Lower lobe of right lung (tissue), 2 donors: Measurements from ENCODE around the gene WDR46. TPM values are rescaled to one million over a fixed set of nuclear protein-coding genes. Genes with fewer than 3 reads are reported as not detected.
A peak's percentile ranks its signal among the peaks of the same experiment; 100 is the strongest.

Experiments
- ATAC-seq, 2 donors: fragments of 200-7000 bp; cut with Tn5 transposase; one replicate each; pipeline ENCODE4 v1.9.1; 2020 to 2022; ENCODE audit warnings: mild to moderate bottlenecking in 2 of 2, moderate library complexity in 2 of 2
- DNase-seq: peaks from one replicate; pipeline ENCODE4 v3.0.0-alpha.2; 2020
- H3K27ac ChIP-seq: fragments of 200-600 bp; one replicate; pipeline ENCODE4 v1.8.0; 2022
- H3K27me3 ChIP-seq: fragments of 200-600 bp; one replicate; pipeline ENCODE4 v1.8.0; 2022; ENCODE audit warnings: low read depth
- H3K36me3 ChIP-seq: fragments of 200-600 bp; one replicate; pipeline ENCODE4 v1.8.0; 2022; ENCODE audit warnings: mild to moderate bottlenecking
- H3K4me1 ChIP-seq: fragments of 200-600 bp; one replicate; pipeline ENCODE4 v1.8.0; 2022
- H3K4me3 ChIP-seq: fragments of 200-600 bp; one replicate; pipeline ENCODE4 v1.8.0; 2022; ENCODE audit warnings: mild to moderate bottlenecking
- H3K9me3 ChIP-seq: fragments of 200-600 bp; one replicate; pipeline ENCODE4 v1.8.0; 2022
- intact Hi-C: fragments of 100-400 bp; cut with DNase I; formaldehyde crosslinking; loops from one replicate; pipeline ENCODE4 v1.11.0; 2022
- total RNA-seq: library from RNA; stranded (reverse); fragmentation: NEBNext Ultra II Directional; extraction: Animal tissue kit (Norgen Biotek cat#: 25700); gene quantifications from one replicate; pipeline ENCODE4 v1.2.1, GENCODE V29; 2021
- TF ChIP-seq, protein P1 (sequence below): fragments of 200-600 bp; IDR thresholded peaks from one replicate; pipeline ENCODE4 v1.8.0; 2022; ENCODE audit warnings: antibody characterized with exemption, mild to moderate bottlenecking
- donor health status: DM: no; HTN: yes; CAD: no; lungs with severe emphysema.

WDR46 gene
- total RNA-seq, 1 donor from 2014 or later = 34.4 TPM

DNA sequence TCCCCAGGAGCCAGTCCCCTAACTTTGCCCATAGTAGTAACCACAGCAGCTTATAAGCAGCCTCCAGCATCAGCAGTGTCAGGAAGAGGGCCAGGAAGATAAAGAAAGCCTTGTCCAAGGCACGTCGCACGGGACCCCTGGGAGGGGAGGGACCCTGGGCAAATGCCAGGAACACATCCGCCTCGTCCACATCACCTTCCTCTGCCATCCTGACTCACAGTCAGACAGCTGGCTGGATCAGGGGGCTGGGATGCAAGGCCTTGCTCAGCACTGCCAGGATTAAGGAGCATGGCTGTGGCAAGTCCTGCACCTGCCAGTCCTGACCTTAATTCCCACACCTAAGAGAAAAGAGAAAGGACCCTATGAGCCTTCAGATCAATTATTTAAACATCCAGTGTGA is 40.0 kb upstream of the WDR46 start:
- Histone ChIP-seq H3K9me3 (no peaks in the 10 kb centered on the region), H3K4me3 (no peak overlapping the region), H3K27me3 (no peaks in the 10 kb centered on the region), H3K27ac (no peak overlapping the region), H3K4me1 (peaks cover 3% of the 10 kb centered on the region), H3K36me3 (no peaks in the 10 kb centered on the region)
- no peak for ATAC-seq
- TF ChIP-seq, protein P1, sequence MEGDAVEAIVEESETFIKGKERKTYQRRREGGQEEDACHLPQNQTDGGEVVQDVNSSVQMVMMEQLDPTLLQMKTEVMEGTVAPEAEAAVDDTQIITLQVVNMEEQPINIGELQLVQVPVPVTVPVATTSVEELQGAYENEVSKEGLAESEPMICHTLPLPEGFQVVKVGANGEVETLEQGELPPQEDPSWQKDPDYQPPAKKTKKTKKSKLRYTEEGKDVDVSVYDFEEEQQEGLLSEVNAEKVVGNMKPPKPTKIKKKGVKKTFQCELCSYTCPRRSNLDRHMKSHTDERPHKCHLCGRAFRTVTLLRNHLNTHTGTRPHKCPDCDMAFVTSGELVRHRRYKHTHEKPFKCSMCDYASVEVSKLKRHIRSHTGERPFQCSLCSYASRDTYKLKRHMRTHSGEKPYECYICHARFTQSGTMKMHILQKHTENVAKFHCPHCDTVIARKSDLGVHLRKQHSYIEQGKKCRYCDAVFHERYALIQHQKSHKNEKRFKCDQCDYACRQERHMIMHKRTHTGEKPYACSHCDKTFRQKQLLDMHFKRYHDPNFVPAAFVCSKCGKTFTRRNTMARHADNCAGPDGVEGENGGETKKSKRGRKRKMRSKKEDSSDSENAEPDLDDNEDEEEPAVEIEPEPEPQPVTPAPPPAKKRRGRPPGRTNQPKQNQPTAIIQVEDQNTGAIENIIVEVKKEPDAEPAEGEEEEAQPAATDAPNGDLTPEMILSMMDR = no peak
- DNase-seq = no peak
- intact Hi-C loops = no loop called here

DNA sequence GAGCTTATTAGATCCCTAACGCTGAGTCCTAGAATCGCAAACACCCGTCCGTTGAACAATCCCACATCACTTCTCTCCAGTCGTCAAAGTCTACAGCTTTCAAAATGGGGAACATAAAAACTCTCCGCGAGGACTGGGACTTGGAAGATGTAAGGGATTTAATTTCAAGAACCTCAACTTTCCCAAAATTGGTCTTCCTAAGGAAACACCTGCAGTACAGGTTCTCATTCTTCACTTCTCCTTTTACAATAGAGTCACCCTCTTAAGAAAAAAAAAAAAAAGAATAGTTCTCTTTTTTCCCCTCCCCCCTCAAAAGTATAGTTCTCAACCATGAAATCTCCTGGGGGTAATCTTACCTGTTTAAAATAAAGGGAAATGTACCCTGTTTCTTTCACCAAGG is 35.1 kb upstream of the WDR46 start:
- TF ChIP-seq, protein P1 = no peak
- DNase-seq (no peak), ATAC-seq (no peak)
- Histone ChIP-seq H3K27ac (peak overlapping the region; percentile 89), H3K4me1 (peaks cover 41% of the 10 kb centered on the region), H3K4me3 (peak overlapping the region; percentile 71), H3K9me3 (no peaks in the 10 kb centered on the region), H3K36me3 (peaks cover 23% of the 10 kb centered on the region), H3K27me3 (no peaks in the 10 kb centered on the region)
- intact Hi-C loops = no loop called here

DNA sequence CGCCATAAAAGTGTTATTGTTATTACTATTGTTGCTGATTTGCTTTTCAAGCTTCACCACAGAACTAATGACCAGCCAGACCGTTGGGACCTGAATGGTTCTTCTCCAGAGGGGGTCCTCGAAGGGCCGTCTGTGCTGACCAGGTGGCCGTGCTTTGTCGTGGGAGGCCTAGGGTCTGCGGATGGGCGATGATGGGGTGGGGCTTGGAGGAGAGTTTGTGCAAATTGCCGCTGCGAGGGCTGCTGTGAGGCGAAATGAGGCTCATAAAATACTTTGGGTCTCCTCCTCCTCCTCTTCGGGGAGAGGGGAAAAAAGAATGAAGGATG is 34.5 kb upstream of the WDR46 start:
- ATAC-seq = peak in 1 of 2 donors; percentile 8
- H3K27ac ChIP-seq = peak overlapping the region; percentile 89

DNA sequence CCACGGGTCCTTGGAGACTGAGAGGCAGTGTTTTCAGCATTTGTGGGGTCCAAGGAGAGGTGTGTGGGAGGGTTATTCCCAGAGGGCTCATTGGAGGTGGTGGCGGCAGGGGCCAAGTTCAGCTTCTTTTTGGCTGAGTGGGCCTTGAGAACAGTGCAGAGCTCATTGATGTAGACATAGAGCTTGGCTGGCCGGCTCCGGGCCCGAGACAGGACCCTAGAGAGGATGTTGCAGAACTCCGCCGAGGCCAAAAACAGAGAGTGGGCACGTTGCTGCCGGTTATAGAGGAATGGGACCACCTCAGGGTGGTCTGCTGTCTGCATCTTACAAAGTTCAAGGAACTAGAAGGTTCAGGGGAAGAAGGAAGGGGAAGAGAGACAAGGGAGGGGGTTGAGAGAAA is 32.2 kb upstream of the WDR46 start:
- ATAC-seq = no peak
- no peak overlapping the region for H3K27ac ChIP-seq
- peak overlapping the region; percentile 71 for H3K4me3 ChIP-seq
- H3K27me3 ChIP-seq = no peaks in the 10 kb centered on the region
- peaks cover 62% of the 10 kb centered on the region for H3K4me1 ChIP-seq
- intact Hi-C loops = no loop called here
- TF ChIP-seq, protein P1 = no peak
- no peak for DNase-seq
- no peaks in the 10 kb centered on the region for H3K9me3 ChIP-seq
- peaks cover 29% of the 10 kb centered on the region for H3K36me3 ChIP-seq

More for the DNA sequence above, 34.5 kb upstream of the WDR46 start:
- H3K27me3 ChIP-seq = no peaks in the 10 kb centered on the region
- intact Hi-C loops = no loop called here
- no peak for DNase-seq
- TF ChIP-seq, protein P1 = no peak
- peaks cover 28% of the 10 kb centered on the region for H3K36me3 ChIP-seq
- H3K4me3 ChIP-seq = peak overlapping the region; percentile 71
- no peaks in the 10 kb centered on the region for H3K9me3 ChIP-seq
- peaks cover 46% of the 10 kb centered on the region for H3K4me1 ChIP-seq

DNA sequence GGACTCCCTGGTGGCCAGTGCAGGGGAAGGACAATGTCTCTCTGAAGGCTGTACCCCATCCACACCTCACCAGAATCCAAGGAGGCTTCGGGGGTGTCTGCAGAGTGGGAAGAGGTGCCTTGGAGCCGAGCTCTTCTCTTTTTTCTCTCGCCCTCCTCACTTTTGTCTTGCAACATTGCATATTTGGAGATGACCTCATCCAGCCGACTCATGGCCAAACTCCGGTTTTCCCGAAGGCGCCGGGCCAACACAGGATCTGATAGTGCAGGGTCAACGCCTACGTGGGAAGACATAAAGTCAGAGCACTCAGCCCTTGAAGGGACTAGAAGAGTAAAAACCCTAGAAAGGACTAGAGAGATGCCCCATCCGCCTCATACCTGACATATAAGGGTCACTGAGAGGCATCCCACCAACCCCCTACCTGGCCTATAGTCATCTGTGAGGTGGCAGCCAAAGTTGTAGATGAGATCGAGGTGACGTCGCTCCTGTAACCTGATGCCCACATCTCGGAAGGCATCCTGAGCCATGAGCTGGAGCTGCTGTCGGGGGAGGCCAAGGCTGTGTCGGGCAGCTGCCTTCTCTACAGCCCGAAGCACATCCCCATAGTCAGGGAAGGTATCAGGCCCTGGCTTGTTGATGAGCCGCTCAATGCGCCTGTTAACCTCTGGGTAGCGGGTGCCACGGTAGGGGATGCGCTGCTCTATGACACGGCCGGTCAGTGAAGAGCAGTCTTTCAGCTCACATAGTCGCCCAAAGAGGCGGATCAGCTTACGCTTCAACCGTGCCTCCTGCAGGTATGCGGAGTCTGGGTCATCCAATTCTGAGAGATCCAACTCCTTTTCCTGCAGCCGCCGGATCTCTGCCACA is 31.5 kb upstream of the WDR46 start:
- Histone ChIP-seq H3K9me3 (no peaks in the 10 kb centered on the region), H3K4me1 (peaks cover 65% of the 10 kb centered on the region), H3K27ac (peak overlapping the region; percentile 4), H3K4me3 (no peak overlapping the region), H3K27me3 (no peaks in the 10 kb centered on the region), H3K36me3 (peaks cover 33% of the 10 kb centered on the region)
- DNase-seq = no peak
- intact Hi-C loops = no loop called here
- ATAC-seq = no peak
- TF ChIP-seq, protein P1 = no peak
